ENCODE measurements around the gene ADORA1.

ADORA1 gene

DNA sequence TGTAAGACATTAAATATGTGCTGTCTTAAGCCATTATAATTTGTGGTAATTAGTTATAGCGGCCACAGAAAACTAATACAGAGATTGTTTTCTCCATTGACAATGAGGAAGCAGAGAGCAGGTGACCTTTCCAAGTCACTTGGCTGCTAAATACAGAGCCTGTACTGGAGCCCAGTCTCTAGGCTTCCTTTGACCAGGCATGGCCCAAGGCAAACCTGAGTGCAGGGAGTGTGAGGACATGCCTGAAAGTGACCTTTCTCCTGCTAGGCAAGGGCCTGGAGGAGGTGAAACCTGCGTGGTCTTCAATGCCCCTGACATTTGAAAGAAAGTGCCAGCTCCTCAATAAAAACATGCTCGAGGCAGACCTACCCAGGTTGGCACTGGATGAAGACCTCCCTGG is 71.5 kb downstream of the ADORA1 start:
- TF ChIP-seq EZH2 (IDR thresholded peaks at IDR 0.05; ENCODE audit: borderline replicate concordance, low read length): no peak
- TF ChIP-seq CTCF (IDR thresholded peaks at IDR 0.05; ENCODE audit: low read length): no peak
- H2AFZ ChIP-seq (ENCODE audit: low read length): no peak overlapping the region
- no peak overlapping the region for H3K27ac ChIP-seq (ENCODE audit: low read depth, low read length, poor library complexity, severe bottlenecking)
- H4K20me1 ChIP-seq (ENCODE audit: insufficient read depth, low read length): no peaks in the 10 kb centered on the region
- no peak overlapping the region for H3K4me2 ChIP-seq (ENCODE audit: low read length)
- H3F3A ChIP-seq (ENCODE audit: insufficient read depth, low read length): no peaks in the 10 kb centered on the region
- no peaks in the 10 kb centered on the region for H3K36me3 ChIP-seq (ENCODE audit: insufficient read depth, low read length)
- H3K4me3 ChIP-seq (ENCODE audit: low read depth, low read length, poor library complexity, severe bottlenecking): no peak overlapping the region
- H3K9me2 ChIP-seq (ENCODE audit: low read depth, low read length): no peaks in the 10 kb centered on the region
- H3K9ac ChIP-seq (ENCODE audit: low read length): no peak overlapping the region
- H3K9me3 ChIP-seq (ENCODE audit: low read length): no peaks in the 10 kb centered on the region
- no peaks in the 10 kb centered on the region for H3K4me1 ChIP-seq (ENCODE audit: insufficient read depth, low read length, severe bottlenecking)
- no peaks in the 10 kb centered on the region for H3K79me2 ChIP-seq (ENCODE audit: insufficient read depth, low read length)
- peaks cover 18% of the 10 kb centered on the region for H3K27me3 ChIP-seq (ENCODE audit: insufficient read depth, low read length)

- Histone ChIP-seq H3F3A (ENCODE audit: insufficient read depth, low read length) (no peaks in the 10 kb centered on the region), H2AFZ (ENCODE audit: low read length) (no peak overlapping the region), H3K79me2 (ENCODE audit: insufficient read depth, low read length) (no peaks in the 10 kb centered on the region), H3K9me3 (ENCODE audit: low read length) (no peaks in the 10 kb centered on the region), H3K9me2 (ENCODE audit: low read depth, low read length) (no peaks in the 10 kb centered on the region), H3K4me3 (ENCODE audit: low read depth, low read length, poor library complexity, severe bottlenecking) (no peak overlapping the region), H3K27ac (ENCODE audit: low read depth, low read length, poor library complexity, severe bottlenecking) (no peak overlapping the region), H3K9ac (ENCODE audit: low read length) (no peak overlapping the region), H3K36me3 (ENCODE audit: insufficient read depth, low read length) (no peaks in the 10 kb centered on the region), H4K20me1 (ENCODE audit: insufficient read depth, low read length) (no peaks in the 10 kb centered on the region), H3K4me1 (ENCODE audit: insufficient read depth, low read length, severe bottlenecking) (no peaks in the 10 kb centered on the region), H3K27me3 (ENCODE audit: insufficient read depth, low read length) (peaks cover 19% of the 10 kb centered on the region), H3K4me2 (ENCODE audit: low read length) (no peak overlapping the region)
- no peak for TF ChIP-seq CTCF (IDR thresholded peaks at IDR 0.05; ENCODE audit: low read length)
- no peak for TF ChIP-seq EZH2 (IDR thresholded peaks at IDR 0.05; ENCODE audit: borderline replicate concordance, low read length)
These were observed 71.9 kb downstream of the ADORA1 start for GRCh38 chr1:203199481-203199815.

DNA sequence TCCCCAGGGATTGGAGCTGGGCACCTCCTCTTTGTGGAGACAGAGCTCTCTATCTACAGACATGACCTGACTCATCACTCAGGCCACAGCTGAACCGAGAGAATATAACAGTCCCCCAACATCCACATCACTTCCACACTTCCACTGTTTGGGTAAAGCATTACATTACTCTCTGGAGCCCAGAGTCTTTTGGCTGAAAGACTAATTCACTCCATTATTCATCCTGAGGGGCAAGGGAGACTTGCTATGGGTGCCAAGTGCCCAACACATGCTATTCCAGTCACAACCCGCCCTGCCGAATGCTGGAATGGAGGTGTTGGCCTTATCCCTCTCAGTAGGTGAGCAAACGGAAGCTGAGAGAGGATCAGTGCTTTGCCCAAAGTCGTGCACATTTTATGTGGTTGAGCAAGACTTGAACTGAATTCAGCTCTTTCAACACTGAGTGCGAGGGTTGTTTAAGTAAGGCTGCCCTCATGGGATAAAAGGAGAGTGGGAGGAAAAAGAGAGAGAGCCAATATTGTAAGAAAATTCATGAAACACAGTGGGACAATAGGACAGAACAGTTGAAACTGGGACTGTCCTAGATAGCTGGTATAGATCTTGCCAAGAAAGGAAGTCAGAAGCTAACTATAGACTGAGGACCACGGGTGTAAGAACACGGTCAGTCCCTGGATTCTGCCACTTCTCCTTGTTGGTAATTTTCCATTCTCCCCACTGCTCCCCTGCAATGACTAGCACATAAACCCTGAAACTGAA is 72.5 kb downstream of the ADORA1 start:
- H3K4me1 ChIP-seq (ENCODE audit: insufficient read depth, low read length, severe bottlenecking): no peaks in the 10 kb centered on the region
- no peaks in the 10 kb centered on the region for H3F3A ChIP-seq (ENCODE audit: insufficient read depth, low read length)
- no peak overlapping the region for H3K4me2 ChIP-seq (ENCODE audit: low read length)
- H3K9me3 ChIP-seq (ENCODE audit: low read length): no peaks in the 10 kb centered on the region
- H4K20me1 ChIP-seq (ENCODE audit: insufficient read depth, low read length): no peaks in the 10 kb centered on the region
- no peaks in the 10 kb centered on the region for H3K9me2 ChIP-seq (ENCODE audit: low read depth, low read length)
- no peak overlapping the region for H3K4me3 ChIP-seq (ENCODE audit: low read depth, low read length, poor library complexity, severe bottlenecking)
- peaks cover 19% of the 10 kb centered on the region for H3K27me3 ChIP-seq (ENCODE audit: insufficient read depth, low read length)
- no peak overlapping the region for H3K27ac ChIP-seq (ENCODE audit: low read depth, low read length, poor library complexity, severe bottlenecking)
- no peak overlapping the region for H3K9ac ChIP-seq (ENCODE audit: low read length)
- no peaks in the 10 kb centered on the region for H3K36me3 ChIP-seq (ENCODE audit: insufficient read depth, low read length)
- no peak overlapping the region for H2AFZ ChIP-seq (ENCODE audit: low read length)
- TF ChIP-seq CTCF (IDR thresholded peaks at IDR 0.05; ENCODE audit: low read length) (no peak), EZH2 (IDR thresholded peaks at IDR 0.05; ENCODE audit: borderline replicate concordance, low read length) (no peak)
- H3K79me2 ChIP-seq (ENCODE audit: insufficient read depth, low read length): no peaks in the 10 kb centered on the region

Data from OCI-LY1 (cell line).